Suppressor macrophage (primary cell): Measurements from ENCODE around the gene P2RY13.
A peak's percentile ranks its signal among the peaks of the same experiment; 100 is the strongest.

Experiments used
- DNase-seq, 4 experiments: peaks; one replicate each; pipeline ENCODE4 v3.0.0-alpha.2; 2020 to 2022

The P2RY13 gene

GRCh38 chr3:151290673-151291072, 38.7 kb downstream of the P2RY13 start:
- DNase-seq: peak; percentile 43 to 69 (median 50)

- DNase-seq: no peak
These were observed 39.9 kb downstream of the P2RY13 start for GRCh38 chr3:151289445-151289844.

GRCh38 chr3:151285940-151286339, 43.4 kb downstream of the P2RY13 start:
- no peak for DNase-seq

- peak; percentile 62 to 91 (median 85) for DNase-seq
These were observed 45.4 kb downstream of the P2RY13 start for GRCh38 chr3:151283907-151284461.

- no peak for DNase-seq
These were observed 46.0 kb downstream of the P2RY13 start for GRCh38 chr3:151283387-151283786.

DNA sequence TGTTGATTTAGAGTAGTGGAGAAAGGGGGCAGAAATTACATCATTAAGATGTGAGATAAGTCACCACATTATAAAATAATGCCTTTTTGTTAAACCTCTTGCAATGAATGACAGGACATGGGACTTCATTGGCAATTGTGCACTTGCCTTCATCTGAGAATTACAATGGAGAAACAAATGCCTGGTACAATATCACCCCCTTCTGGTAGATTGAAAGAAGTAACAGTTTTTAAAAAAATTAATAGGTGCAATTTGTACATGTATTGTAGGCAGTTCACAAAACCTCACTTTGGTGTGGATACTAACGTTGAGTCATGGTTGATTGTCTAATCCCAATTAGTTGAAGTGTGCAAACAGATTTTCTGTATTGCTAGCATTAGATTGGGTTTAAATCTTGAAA, 46.4 kb downstream of the P2RY13 start:
- DNase-seq: peak; percentile 22 to 79 (median 56)

- DNase-seq: no peak
These were observed 47.6 kb downstream of the P2RY13 start for GRCh38 chr3:151281671-151282324.

DNA sequence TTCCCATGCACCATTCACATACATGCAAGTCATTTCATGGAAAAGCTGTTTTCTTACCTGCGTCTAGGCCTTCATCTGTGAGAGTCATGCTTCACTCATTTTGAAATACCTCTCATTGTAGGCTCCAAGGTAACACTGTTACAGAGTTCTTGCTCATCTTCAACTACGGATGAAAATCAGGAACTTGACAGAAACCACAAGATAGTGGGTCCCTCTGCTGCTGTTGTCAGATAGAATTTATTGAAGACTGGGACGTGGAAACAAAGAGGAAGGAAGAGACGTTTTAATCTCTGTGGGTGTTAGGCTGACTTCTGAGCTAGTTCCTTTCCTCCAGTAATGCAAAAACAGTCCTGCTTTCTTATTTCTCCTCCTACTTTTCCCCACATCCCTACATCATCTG, 51.1 kb downstream of the P2RY13 start, which contains the start of gene P2RY14:
P2RY14 (minus strand) TSS at position 313 of the 400 bp plus-strand sequence. CDS start 64,226 bp downstream, outside the sequence.
- DNase-seq: peak; percentile 64 to 87 (median 75)

DNA sequence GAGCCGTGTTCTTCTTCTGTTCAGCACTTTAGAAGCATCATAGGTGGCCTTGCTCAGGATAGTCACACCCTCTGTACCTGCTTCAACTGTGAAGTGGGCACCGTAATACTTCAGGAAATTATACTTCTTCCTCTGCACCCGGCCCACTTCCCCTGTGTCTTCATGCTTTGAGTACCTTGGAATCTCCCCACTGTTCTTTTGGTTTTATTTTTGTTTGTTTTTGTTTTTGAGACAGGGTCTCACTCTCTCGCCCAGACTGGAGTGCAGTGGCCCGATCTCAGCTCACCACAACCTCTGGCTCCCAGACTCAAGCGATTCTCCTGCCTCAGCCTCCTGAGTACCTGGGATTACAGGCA, 52.7 kb downstream of the P2RY13 start:
- DNase-seq: no peak
